EL (cell line): ENCODE results near the gene VSIG1.

ENCODE experiments used
- DNase-seq: peaks from one replicate; pipeline ENCODE4 v3.0.0-alpha.2; 2016

VSIG1 gene

GRCh38 chrX:108044554-108045256, at the start of gene VSIG1:
TSS of gene VSIG1 (plus strand) at chrX:108045065. CDS start at chrX:108045131, 66 bp downstream.
- DNase-seq, result no peak

DNA sequence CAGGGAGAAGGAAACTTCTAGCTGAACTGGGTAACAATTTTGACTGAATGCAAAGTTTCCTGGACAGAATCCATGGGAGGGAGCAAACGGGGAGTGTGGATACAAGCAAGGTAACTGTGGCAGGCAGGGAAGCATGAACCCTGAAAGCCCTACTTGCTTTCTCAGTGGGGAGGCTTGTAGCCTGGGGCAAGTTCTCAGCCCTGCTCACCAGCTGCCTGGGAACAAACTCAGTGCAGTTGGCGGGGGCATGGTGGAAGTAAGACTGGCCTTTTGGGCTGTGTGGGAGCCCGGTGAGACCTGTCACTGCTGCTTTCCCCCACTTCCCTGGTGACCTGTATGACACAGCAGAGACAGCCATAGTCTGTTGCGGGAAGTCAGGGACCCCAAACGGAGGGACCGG, 48.7 kb upstream of the VSIG1 start:
- no peak for DNase-seq

GRCh38 chrX:108000751-108001150, 44.1 kb upstream of the VSIG1 start:
- DNase-seq, result no peak

DNA sequence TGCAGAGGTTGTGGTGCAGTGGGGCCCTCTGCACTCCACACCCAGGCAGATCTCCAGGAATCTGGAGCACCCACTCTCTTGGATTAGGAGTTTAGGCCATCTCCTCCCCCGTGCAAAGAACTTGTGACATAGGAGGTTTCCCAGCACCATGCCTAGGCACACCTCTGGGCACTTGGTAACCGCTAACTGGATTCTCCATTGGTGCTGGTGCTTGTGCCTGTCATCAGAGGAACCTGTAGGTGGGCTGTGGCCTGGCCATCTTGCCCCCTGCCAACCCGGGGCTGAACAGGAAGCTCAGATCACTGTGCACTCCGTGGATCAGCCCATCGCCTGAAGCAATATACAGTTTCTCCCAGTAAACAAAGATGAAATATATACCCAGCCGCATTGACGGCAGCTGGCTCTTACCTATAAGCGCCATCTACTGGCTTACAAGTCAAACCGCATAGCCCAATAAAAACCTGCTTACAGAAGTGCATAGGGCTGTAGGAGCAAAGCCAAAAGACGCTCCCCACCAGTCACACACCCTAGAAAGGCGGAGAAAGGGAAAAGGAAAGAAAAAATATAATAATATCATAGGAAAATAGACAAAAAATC, 43.5 kb upstream of the VSIG1 start:
- DNase-seq, result peak; percentile 51

DNA sequence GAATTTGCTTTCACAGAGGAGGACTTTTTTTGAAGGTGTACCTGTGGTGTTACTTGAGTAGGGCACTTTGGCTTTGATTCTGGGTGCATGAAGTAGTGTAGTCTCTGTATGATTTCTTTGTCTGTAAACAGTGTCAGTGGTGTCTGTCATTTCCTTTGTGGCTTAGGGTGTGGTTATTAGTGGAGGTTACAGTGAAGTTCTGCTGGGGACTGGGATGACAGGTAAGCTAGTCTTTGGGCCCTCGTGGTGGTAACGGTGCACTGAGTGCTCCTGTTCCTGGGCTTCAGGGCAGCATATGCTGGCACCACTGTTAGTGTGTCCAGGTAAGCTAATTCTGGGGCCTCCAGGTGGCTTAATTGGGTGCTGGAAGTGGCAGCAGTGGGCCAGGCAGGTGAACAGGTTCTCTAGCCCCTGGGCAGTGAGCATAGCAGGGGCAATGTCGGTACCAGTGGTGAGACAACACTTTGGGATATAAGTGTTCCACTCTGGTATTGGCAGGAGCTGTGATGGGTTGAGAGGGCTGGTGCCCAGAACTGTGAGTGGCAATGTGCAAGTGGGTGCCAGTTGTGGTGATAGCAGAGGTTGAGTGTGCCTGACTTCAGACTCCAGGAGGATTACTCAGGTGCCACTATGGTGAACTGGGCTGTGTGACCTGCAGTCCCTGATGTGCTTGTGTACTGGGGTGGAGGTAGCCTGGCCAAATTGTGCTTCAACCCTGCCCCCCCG, 26.0 kb upstream of the VSIG1 start:
- no peak for DNase-seq

- DNase-seq, result no peak
Observed at GRCh38 chrX:108019382-108019875, 25.4 kb upstream of the VSIG1 start.

GRCh38 chrX:108020631-108021030, 24.2 kb upstream of the VSIG1 start:
- peak; percentile 8 for DNase-seq

DNA sequence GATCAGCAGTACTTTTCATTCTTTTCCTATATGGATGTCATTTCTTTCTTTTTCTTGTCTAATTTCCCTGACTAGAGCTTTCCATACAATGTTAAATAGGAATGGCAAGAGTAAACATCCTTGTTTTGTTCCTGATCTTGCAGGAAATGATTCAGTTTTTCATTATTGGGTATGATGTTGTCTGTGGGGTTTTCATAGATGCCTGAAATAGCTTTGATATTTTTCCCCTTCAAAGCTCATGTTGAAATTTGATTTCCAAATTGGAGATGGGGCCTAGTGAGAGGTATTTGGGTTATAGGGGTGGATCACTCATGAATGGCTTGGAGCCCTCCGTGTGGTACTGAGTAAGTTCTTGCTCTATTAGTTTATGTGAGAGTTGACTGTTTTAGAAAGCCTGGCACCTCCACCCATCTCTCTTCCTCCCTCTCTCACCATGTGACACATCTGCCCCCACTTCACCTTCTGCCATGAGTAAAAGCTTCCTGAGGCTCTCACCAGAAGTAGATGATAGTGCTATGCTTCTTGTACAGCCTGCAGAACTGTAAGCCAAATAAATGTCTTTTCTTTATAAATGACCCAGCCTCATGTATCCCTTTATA, 22.3 kb upstream of the VSIG1 start:
- DNase-seq, result no peak

DNA sequence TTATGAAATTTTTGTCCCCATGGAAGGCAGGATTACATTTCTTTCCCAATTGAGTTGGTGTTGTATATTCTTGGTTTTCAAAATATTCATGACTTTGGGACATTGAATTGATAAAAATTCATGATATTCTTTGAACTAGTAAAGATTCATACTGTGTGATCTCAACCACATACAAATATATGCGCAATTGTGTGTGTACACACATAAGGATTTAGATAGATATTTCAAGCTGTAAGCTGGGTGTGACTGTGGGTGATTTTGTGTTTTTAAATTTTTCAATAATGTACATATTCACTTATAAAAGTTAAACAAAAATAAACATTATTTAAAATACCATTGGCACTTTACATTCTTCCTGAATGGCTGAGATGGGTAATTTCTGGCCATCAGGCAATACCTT, 19.5 kb upstream of the VSIG1 start:
- no peak for DNase-seq

GRCh38 chrX:108025954-108026600, 18.8 kb upstream of the VSIG1 start:
- no peak for DNase-seq

DNA sequence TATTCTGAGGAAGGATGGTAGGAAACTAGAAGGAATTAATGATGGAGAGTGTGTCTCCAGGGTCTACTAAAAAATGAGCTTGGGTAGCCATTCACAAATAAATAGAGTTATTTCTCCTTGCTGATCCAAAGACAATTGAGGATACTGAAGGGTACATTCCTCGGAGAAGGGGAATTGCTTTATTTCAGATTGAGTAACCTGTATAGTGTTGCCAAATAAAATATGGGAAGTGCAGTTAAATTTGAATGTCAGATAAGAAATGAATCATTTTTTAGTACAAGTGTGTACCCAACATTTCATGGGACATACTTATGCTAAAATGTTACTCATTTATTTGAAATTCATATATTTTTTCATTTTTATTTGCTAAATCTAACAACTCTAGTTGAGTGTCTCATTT, 16.0 kb upstream of the VSIG1 start:
- DNase-seq, result no peak

DNA sequence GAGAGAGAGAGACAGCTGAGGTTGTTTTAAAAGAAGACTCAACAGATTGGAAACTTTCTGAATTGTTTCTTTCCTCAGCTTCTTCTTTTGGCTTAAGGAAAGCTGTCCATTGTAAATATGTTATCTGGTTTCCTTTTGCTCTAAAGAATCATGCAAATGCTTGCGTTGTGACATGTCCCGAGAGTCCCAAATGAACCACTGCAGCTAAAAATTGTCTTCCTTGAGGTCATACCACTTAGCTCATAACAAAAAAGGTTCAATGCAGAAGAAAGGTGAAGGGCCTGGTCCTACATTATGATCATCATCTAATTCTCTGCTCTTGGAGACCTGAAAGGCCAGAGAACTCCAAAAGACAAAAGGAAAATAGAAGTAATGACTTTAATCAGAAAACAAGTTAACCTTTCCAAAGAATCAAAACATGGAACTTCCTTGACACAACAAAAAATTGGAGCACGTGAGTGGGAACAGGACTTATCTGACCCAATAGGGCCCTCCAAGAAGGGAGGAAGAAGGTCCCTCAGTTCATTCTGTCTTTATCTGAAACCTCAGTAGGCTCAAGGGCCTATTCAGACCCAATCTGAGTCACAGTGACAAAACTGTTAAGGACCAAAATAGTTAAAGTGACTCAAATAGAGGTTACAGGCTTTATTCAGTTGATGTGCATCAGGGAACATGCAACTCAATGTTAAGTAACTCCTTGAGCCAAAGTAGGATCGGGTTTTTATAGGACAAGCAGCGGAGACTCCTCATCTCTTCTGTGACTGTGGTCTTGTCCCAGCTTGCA, 14.7 kb upstream of the VSIG1 start:
- no peak for DNase-seq

DNA sequence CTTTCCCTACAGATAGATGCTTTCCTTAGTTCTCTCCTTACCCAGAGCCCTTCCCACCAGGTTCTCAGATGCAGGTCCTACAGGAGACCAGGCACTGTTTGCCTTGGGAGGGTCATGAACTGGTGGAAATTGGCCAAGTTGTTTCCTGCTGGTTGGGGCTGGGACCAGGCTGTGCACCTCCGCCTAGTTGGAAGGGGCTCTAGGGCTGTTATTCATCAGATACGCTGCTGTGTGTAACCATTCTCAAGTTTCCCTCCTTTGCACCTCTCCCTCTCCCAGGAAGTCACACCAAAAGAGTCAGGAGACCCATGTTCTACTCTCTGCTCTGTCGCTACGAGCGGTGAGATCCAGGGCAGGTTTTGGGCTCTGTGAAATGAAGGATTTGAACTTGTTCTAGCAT, 11.9 kb upstream of the VSIG1 start:
- DNase-seq, result no peak

DNA sequence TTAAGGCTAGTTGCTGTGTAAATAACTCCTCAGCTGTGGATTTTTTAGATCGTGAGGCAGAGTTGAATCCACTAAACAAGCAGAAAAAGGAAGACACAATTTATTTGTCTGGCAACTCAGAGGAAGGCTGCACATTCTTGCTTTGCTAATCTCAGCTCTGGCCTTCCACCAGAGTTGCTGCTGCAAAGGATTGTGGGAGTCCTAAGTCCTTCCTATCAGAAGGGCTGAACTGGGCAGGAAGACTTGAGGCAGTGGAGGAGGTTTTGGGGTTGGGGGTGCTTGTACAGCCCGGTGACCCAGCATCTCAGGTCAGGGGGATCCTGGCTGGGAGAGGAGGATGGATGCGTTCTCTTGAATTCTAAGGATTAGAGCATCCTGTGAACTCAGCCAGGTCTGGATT, 11.0 kb upstream of the VSIG1 start:
- DNase-seq, result no peak

DNA sequence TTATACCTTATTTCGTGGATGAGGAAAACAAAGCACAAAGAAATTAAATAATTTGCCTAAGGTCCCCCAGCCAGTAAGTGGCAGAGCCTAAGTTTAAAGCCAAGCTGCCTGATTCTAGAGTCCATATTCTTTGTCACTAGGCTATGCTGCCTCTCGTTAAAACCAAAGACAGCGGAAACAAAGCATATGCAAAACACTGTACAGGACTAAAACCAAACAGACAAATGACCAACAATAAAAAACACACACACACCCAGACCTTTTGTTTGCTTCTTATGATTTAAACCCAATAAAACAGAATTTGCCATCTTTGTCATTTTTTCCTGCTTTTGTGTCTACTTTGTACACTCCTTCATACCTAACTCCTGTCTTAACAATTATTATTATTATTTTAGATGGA, 10.1 kb upstream of the VSIG1 start:
- no peak for DNase-seq

GRCh38 chrX:108036298-108036973, 8.4 kb upstream of the VSIG1 start:
- peak; percentile 45 for DNase-seq

GRCh38 chrX:108049649-108050048, 4.8 kb downstream of the VSIG1 start:
- no peak for DNase-seq

DNA sequence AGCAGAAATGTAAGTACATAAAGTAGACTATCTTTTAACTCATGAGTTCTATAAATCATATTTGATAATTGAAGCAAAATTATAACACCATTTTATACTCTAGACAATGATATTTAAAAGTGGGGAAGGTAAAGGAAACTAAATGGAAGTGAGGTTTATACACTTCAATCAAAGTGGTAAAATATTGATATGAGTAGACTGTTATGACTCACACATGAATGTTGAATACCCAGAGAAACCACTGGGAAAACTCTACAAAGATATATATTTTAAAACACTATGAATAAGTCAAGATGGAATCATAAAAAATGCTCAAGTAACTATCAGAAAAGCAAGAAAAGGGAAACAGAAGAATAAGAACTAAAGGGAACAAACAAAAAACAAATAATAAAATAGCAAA, 8.4 kb downstream of the VSIG1 start:
- DNase-seq, result no peak

- no peak for DNase-seq
Observed at GRCh38 chrX:108055546-108055945, 10.7 kb downstream of the VSIG1 start.

- DNase-seq, result no peak
Observed at GRCh38 chrX:108059801-108060200, 14.9 kb downstream of the VSIG1 start.

DNA sequence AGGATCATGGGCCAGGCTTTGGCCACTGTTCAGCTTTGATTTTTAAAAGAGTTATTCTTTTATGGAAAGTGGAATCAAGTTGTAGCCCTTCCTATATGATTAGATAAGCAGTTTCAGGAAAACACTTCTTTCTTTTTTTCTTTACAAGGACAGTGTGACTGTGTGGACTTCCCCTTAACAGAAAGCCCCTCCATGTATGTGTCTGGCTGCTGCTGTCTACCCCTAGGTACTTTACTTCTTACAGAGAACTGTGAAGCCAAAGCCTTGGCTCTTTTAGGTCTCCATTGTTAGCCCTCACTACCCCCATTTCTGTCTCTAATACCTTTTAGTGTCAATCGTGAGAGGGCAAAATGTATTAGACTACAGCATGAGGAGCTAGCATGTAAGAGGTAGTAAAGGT, 19.1 kb downstream of the VSIG1 start:
- DNase-seq, result no peak

DNA sequence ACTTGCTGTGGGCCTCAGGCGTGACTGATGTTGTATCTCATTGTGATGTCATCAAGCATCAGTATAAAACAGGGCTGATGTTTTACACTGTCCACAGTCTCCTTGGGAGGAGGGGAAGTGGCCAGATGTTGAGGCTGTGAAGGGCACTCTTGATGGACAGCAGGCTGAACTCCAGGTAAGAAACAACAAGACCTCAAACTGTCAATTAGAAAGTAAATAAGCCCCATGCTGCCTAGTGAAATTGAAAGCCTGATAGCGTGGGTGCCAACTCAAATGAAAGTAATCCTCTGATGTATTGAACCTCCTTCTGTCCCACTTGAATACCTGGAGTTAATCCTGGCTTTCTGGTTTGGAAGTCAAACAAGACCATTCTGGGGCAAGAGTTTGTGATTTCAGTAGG, 19.7 kb downstream of the VSIG1 start:
- DNase-seq, result no peak
